Mesothelial cell of epicardium (in vitro differentiated cells): ENCODE measurements around the gene SLC22A14. TPM values are rescaled to one million over a fixed set of nuclear protein-coding genes. Genes with fewer than 3 reads are reported as not detected.
"Not testable (repeated sequence)": the region's sequence is repeated elsewhere in the genome, so short reads cannot be mapped to it uniquely, and the experiment has no call there.

Experiments
- DNase-seq, 2 experiments: peaks; one replicate each; pipeline ENCODE4 v3.0.0; 2021; ENCODE audit warnings: low spot score in 2 of 2; ENCODE audit not compliant: unreplicated experiment in 2 of 2
- H3K27ac Mint-ChIP-seq: 2 replicates; pipeline ENCODE4 v1.8.0; 2021; ENCODE audit warnings: mixed read lengths
- H3K27me3 Mint-ChIP-seq: 2 replicates; pipeline ENCODE4 v1.8.0; 2021; ENCODE audit warnings: low read depth, mixed read lengths
- H3K36me3 Mint-ChIP-seq: 2 replicates; pipeline ENCODE4 v1.8.0; 2021; ENCODE audit warnings: mixed read lengths
- H3K4me1 Mint-ChIP-seq: 2 replicates; pipeline ENCODE4 v1.8.0; 2021; ENCODE audit warnings: mixed read lengths
- H3K4me3 Mint-ChIP-seq: 2 replicates; pipeline ENCODE4 v1.8.0; 2021; ENCODE audit warnings: mild to moderate bottlenecking, moderate library complexity, mixed read lengths
- H3K9me3 Mint-ChIP-seq: 2 replicates; pipeline ENCODE4 v1.8.0; 2021; ENCODE audit warnings: mixed read lengths
- CTCF ChIP-seq: fragments of 200-600 bp; sonication (generic); IDR thresholded peaks from one replicate; pipeline ENCODE4 v1.5.0; 2021; ENCODE audit warnings: antibody characterized with exemption; ENCODE audit not compliant: unreplicated experiment
- total RNA-seq: library from RNA; stranded (reverse); gene quantifications from 3 replicates; pipeline ENCODE4 v1.2.1, GENCODE V29; 2021

The SLC22A14 gene
- total RNA-seq, result 0.20 to 0.22 TPM in 2 of 3 replicates, not detected in the other

- no peak for TF ChIP-seq CTCF
- no peak within 1 kb of the TSS for H3K27ac Mint-ChIP-seq
- no peak within 1 kb of the TSS for H3K4me3 Mint-ChIP-seq
Measured at GRCh38 chr3:38281895-38282686, at the start of gene SLC22A14. TSS of gene SLC22A14 (plus strand) at chr3:38282294. CDS start at chr3:38306027, 23,733 bp downstream.

GRCh38 chr3:38232701-38233100, 49.4 kb upstream of the SLC22A14 start:
- H3K27me3 Mint-ChIP-seq, result no peaks in the 10 kb centered on the region
- H3K36me3 Mint-ChIP-seq, result peaks cover 58% of the 10 kb centered on the region
- no peak overlapping the region for H3K27ac Mint-ChIP-seq
- no peak for DNase-seq
- no peak for TF ChIP-seq CTCF
- peaks cover 39% of the 10 kb centered on the region for H3K9me3 Mint-ChIP-seq
- H3K4me1 Mint-ChIP-seq, result peaks cover 11% of the 10 kb centered on the region
- H3K4me3 Mint-ChIP-seq, result no peak overlapping the region

More at GRCh38 chr3:38281895-38282686, at the start of gene SLC22A14:
- H3K36me3 Mint-ChIP-seq, result peaks cover 8% of the 10 kb centered on the region
- H3K27me3 Mint-ChIP-seq, result no peaks in the 10 kb centered on the region
- H3K4me1 Mint-ChIP-seq, result no peaks in the 10 kb centered on the region
- peaks cover 5% of the 10 kb centered on the region for H3K9me3 Mint-ChIP-seq
- DNase-seq, result no peak

GRCh38 chr3:38235466-38235865, 46.6 kb upstream of the SLC22A14 start:
- Mint-ChIP-seq H3K9me3 (peaks cover 65% of the 10 kb centered on the region), H3K4me3 (no peak overlapping the region), H3K27me3 (no peaks in the 10 kb centered on the region), H3K27ac (no peak overlapping the region), H3K36me3 (peaks cover 75% of the 10 kb centered on the region), H3K4me1 (peaks cover 11% of the 10 kb centered on the region)
- no peak for TF ChIP-seq CTCF
- no peak for DNase-seq

- no peak overlapping the region for H3K27ac Mint-ChIP-seq
- peaks cover 11% of the 10 kb centered on the region for H3K4me1 Mint-ChIP-seq
- DNase-seq, result no peak
- H3K36me3 Mint-ChIP-seq, result peaks cover 77% of the 10 kb centered on the region
- H3K4me3 Mint-ChIP-seq, result no peak overlapping the region
- peaks cover 62% of the 10 kb centered on the region for H3K9me3 Mint-ChIP-seq
- H3K27me3 Mint-ChIP-seq, result no peaks in the 10 kb centered on the region
- TF ChIP-seq CTCF, result no peak
Measured at GRCh38 chr3:38238416-38239008, 43.6 kb upstream of the SLC22A14 start.

- H3K36me3 Mint-ChIP-seq, result peaks cover 62% of the 10 kb centered on the region
Measured at GRCh38 chr3:38242812-38243211, 39.3 kb upstream of the SLC22A14 start.

GRCh38 chr3:38245930-38246329, 36.2 kb upstream of the SLC22A14 start:
- Mint-ChIP-seq H3K27me3 (no peaks in the 10 kb centered on the region), H3K27ac (no peak overlapping the region), H3K4me1 (no peaks in the 10 kb centered on the region), H3K36me3 (peaks cover 39% of the 10 kb centered on the region), H3K9me3 (no peaks in the 10 kb centered on the region), H3K4me3 (no peak overlapping the region)
- no peak for DNase-seq
- no peak for TF ChIP-seq CTCF

More at GRCh38 chr3:38242812-38243211, 39.3 kb upstream of the SLC22A14 start:
- not testable (repeated sequence) for H3K27me3 Mint-ChIP-seq, DNase-seq, H3K4me1 Mint-ChIP-seq, H3K4me3 Mint-ChIP-seq, H3K27ac Mint-ChIP-seq
- H3K9me3 Mint-ChIP-seq, result peaks cover 24% of the 10 kb centered on the region
